Measurements from ENCODE around the gene SMAD6.

SMAD6 gene

DNA sequence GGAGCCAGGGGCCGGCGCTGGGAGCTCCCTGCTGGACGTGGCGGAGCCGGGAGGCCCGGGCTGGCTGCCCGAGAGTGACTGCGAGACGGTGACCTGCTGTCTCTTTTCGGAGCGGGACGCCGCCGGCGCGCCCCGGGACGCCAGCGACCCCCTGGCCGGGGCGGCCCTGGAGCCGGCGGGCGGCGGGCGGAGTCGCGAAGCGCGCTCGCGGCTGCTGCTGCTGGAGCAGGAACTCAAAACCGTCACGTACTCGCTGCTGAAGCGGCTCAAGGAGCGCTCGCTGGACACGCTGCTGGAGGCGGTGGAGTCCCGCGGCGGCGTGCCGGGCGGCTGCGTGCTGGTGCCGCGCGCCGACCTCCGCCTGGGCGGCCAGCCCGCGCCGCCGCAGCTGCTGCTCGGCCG lies 1.5 kb downstream of the SMAD6 start:
- DNase-seq (ENCODE audit: low read depth): no peak

DNA sequence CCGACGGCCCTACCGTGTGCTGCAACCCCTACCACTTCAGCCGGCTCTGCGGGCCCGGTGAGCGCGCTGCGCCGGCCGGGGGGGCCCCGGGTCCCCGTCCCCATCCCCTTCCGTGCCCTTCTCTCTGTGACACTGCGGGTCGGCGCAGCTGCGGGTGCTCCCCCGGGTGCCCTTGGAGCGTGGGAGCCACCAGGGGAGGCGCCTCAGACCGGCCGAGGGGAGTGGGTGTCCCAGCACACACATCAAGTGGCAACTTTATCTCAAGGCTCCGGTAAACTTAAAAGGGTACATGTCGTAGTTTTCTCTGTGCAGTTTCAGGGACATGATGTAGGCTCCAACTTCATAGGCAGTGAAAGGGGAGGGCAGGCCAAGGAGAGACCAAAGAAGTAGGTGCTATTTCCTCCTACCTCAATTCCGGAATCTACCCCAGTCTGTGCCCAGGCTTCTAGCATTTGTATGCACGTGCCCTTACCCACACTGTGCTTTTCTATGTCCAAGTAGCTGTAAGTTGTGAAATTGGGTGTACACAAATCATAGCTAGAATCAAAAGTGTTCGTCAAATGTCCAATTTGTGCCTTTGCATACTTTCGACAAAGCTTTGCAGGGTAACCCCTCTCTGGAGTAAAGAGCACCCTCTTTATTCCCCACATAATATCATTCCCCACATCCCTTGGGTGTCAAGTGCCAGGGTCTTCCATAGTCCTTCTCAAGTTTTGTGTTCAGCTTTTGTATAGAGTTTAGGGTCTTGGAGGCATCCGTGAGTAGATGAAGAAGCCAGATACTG lies 2.2 kb downstream of the SMAD6 start:
- no peak for DNase-seq (ENCODE audit: low read depth)

DNA sequence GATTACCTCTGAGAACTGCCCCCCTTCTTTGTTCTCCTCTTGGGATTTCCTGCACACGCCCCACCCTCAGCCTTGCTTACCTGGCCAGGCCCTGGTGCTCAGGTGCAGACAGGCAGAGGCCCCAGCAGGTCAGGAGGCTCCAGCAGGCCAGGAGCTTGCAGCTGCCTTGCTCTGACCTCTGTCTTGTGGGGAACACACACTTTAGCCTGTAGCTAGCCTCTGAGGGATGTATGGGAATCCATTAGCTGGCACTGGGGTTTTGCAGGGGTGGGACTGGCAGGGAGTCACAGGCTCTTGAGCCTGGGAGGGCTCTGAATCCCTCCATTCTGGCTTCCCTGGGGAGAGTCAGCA lies 2.7 kb downstream of the SMAD6 start:
- DNase-seq (ENCODE audit: low read depth): no peak

DNA sequence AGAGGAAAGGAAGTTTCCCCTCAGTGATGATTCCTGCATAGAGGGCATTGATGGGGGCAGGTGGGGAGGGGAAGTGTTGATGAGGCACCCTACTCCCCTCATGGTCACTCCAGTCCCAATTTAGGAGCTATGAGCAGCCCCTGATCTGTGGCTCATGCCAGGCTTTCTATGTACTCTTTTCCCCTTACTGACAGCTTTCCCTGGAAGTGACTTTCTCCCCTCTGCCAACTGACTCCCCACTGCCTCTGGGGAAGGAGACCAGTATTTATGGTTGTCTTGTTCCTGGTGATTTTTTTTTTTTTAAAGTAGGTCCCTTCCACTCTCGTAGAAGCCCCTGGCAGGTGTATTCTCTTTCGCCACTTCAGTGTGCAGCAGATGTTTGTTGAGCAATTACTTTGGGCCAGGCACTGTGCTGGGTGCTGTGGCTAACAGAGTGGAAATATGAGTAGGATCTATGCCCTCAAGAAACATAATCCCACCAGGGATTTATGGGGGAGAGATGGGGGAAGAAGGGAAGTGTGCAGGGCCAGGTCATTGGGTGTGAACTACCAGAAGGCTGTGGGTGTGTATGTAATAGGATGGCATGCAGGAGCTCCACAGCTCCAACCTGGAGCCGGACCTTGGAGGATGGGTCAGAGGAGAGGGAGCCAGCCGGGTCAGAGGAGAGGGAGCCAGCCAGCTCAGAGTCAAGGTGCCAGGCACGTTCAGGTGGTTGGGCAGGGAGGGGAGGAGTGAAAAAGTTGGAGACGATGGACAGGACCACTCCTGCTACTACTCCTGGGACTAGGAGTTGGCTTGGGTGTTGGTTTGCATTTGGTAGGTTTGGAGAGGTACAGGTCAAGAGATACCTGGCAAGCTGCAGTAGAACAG lies 3.5 kb downstream of the SMAD6 start:
- DNase-seq (ENCODE audit: low read depth): no peak

DNA sequence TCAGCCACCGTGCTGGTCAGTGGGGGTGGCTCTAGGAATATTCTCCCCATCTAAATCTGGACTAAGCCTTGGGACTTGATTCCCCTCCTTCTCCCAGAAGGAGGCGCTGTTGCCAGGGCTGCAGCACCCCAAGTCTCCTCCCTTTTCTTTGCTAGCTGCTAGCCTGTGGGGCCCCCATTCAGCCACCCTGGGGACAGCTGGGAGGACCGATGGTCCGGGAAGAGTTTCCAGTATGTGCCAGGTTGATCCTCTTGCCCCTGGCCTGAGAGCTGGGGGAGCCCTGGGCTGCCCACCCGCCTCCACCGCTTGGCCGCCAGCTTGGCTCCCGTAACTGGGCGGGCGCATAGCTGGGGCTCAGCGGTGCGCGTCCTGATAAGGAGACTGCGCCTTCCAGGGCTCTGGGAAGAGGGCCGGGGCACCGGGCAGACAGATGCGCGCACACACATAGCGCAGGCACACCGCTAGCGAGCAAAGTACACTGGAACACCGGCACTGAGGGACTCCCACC lies 4.2 kb downstream of the SMAD6 start:
- DNase-seq (ENCODE audit: low read depth): no peak

DNA sequence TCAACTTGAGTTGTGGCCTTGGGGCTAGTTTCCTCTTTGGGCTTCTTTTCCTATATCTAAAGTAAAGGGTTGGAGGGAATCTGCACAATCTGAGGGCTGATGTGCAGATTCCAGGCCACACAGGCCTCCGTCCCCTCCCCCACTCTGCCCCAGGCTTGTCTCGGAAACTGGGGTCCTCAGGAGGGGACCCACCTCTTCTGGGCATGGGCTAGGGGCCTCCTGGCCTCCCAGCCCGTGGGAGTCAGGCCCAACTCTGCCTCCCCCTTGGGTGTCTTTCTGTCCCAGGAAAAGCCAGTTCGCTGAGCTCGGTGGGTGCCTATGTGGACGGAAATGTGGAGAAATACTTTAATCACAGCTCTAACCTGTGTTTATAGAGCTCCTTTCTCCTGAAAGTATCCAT lies 4.8 kb downstream of the SMAD6 start:
- no peak for DNase-seq (ENCODE audit: low read depth)

DNA sequence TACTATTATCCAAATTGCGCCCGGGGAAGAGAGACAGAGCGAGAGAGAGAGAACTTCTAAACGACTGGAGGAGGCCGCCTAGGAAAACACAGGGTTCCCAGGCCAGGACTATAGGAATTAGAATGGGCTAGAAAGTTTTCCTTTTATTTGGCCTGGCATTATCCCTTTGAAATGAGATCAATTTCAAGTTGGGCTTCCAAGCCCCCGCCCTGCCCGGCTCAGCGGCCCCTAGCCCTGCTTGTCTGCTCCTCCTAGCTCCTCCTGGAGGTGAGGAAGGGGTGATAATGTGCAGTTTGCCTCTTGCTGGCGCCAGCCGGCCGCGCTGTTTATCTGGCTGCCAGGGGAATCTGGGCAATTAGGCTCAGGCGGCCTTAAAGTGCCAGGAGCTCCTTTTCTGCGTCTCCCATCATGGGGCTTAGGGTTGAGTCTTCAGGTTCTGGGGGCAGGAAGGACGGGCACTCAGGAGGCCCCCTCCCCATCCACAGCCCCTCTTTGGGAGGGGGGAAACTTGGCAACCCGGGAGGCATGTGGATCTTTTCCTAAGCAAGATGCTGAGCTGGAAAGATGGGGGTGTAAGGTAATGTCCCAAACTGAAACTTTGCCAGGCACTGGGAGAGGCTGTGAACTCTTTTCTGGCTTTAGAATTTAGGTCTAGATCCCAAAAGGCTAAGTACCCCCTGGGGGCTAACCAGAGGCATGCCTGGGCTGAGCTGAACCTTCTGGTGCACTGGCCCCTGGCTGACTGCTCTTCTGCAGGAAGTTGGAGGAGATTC lies 5.5 kb downstream of the SMAD6 start:
- DNase-seq (ENCODE audit: low read depth): no peak

DNA sequence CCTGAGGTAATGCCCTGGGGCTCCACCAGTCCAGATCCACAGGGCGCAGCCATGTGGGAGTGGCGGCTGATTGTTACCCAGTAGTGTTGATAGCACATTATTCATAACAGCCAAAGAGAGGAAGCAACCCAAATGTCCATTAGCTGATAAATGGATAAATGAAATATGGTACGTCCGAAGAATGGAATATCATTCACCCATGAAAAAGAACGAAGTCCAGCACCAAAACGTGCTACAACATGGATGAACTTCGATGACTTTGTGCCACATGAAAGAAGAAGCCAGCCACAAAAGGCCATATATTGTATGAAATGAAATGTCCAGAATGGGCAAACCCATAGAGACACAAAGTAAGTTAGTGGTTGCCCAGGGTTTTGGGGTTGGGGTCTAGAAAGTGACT lies 6.4 kb downstream of the SMAD6 start:
- no peak for DNase-seq (ENCODE audit: low read depth)

DNA sequence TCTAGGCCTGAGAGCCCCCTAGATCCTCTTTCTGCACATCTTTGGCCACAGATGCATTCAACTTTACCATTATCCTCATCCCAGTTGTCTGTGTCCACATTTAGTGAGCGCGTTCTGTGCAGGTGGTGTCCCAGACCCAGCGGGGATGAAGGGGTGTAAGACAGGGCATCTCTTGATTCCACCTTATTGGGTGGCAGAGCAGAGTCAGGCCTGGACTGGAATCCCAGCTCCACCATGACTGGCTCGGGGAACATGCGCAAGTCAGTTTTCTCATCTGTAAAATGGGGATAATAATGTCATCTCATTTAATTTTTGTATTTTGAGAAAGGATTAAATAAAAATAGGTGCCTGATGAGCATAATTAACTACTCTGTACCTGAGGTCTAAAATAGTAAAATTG lies 7.8 kb downstream of the SMAD6 start:
- DNase-seq (ENCODE audit: low read depth): no peak

DNA sequence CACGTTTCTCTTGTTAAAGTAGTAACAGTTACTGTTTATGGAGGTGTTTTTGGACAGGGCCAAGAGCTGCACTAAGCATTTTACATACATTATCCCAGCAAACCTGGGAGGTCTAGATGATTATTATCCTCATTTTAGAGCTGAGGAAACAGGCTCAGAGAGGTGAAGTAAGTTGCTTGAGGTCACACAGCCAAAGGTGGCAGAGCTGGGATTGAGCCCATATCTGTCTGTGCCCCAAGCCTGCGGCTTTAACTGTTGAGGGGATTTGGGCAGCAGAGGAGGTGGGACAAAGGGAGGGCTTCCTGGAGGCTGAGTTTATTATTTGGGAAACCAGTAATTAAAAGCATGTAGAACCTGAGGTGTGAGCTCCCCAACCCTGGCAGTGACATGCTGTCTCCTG lies 9.2 kb downstream of the SMAD6 start:
- no peak for DNase-seq (ENCODE audit: low read depth)

DNA sequence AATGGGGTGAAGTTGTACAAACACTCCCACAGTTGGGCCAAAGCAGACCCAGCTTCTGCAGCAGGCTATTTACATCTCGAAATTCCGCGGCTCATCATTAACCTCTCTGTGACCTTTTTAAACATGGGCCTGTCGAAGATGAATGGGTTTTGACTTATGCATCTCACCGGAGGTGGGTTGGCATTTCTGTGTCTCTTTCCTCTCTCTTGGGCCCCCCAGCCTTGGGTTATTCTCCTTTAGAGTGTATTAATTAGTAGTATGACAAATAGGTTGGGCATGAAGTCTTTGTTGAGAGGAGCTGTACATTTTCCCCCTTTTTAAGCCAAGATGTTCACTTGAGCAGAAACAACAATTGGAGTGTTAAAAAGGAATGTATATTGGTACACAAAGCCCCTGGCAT lies 9.8 kb downstream of the SMAD6 start:
- no peak for DNase-seq (ENCODE audit: low read depth)

DNA sequence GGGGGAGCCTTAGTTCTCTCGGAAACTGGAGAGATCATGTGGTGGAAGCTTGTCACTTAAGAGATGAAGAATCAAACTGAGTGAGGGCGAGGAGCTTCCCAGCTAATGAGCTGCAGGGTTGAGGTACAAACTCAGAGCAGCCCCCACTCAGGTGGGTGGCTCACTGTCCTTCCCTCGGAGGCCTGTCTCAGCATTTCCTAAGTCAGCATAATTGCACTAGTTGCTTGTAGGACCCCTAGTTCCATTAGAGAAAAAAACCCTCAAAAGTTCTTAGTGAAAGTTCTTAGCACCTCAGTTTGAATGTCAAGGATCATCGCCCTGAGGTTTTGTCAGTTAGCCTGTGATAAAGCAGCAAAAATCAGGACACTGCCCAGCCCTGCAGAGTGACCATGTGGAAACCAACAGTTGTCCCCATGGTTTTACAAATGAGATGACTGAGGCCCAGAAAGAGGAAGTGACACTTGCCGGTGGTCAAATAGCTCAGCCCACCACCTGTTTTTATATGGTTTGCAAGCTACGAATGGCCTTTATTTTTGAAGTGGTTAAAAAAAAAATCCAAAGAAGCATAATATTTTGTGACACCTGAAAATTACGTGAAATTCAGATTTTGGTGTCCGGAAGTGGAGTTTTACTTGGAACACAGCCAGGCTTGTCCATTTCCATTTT lies 11.9 kb downstream of the SMAD6 start:
- DNase-seq (ENCODE audit: low read depth): no peak

DNA sequence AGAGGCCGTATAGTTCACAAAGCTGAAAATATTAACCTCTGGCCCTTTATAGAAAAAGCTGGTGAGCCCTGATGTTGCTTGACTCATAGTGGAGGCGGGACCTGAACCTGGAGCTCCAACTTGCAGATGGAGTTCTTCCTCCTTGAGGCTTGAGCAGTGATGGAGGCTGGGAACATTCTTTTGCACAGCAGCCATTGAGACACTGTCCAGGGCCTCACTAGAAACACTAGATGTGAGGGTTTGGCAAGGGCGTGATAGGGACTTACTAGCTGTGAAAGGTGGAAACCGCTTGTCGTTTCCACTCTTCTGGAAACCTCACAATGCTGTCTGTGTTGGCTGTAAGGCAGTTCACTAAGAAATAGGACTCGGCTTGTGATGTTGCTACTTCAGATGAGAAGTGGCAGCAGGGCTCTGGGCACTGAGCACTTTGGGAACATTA lies 12.5 kb downstream of the SMAD6 start:
- no peak for DNase-seq (ENCODE audit: low read depth)

DNA sequence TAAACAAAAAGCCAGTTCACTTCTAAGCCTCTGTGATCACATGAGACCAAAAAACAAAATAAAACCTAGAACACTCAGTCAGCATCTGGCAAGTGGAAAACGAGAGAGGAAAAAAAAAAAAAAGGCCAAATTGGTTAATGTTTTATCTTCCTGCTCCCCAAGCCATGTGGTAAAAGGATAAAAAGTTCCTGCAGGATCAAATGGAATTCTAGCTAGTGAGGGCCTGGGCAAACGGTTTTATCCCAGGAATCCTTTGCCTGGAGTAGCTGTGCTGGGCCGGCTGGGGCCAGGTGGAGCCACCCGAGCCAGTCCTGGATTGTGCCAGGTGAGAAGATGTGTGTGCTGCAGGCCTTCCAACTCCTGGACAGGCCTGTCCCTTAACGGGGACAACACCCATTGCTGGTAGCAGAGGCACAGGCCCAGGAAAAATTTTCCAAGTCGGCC lies 13.2 kb downstream of the SMAD6 start:
- DNase-seq (ENCODE audit: low read depth): no peak

DNA sequence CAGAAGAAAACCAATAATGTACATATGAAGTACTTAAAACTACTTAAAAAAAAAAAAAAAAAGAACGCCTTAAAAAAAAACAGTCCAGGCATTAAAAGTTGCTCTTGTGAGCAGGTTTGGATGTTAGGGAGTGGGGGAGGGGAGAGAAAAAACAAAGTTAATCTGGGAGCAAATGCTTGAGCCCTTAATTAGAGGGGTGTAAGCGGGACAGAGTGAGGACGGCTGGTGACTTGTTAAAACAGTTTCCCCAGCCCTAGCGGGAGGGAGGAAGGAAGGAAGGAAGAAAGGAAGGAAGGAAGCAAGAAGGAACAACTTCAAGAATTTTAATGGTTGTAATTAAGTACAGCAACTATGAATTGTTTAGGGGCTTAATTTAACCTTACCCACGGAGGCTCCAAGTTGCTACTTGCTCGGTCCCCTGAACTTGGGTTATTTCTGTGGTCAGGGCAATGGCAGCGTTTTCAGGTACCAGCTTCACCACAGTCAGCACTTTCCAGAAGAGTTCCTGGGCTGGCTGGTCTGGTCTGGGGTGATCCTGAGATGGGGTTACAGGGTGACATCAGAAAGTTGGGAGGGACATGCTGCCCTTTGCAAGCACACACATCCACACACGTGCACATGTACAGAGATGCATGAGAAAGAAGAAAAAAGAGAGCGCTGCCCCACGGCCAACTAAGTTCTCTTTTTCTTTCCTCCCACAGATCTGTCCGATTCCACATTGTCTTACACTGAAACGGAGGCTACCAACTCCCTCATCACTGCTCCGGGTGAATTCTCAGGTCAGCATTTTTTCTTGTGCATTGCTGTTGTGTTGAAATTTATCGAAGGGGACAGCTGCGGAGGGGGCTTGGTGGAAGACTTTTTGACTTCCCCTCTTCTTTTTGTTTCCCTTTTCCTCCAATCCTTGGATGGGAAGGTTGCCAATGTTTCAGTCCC lies 14.0 kb downstream of the SMAD6 start:
- DNase-seq (ENCODE audit: low read depth): no peak

DNA sequence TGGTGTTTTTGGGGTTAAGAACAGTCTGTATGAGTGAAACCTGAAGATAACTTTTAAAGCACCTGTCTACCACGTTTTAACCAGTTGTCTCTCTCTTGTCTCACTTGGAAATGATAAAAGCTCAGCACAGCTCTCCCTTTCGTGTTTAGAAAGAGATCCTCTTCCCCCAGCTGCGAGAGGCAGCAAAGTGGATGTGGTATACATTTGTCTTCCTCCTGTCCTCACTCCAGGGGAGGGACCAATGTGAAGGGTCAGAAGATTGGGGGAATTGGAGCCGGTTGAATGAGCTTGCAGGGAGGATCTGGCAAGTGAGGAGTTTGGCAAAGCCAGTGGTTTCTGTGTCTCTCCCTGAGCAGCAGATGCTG lies 14.6 kb downstream of the SMAD6 start:
- DNase-seq (ENCODE audit: low read depth): no peak

DNA sequence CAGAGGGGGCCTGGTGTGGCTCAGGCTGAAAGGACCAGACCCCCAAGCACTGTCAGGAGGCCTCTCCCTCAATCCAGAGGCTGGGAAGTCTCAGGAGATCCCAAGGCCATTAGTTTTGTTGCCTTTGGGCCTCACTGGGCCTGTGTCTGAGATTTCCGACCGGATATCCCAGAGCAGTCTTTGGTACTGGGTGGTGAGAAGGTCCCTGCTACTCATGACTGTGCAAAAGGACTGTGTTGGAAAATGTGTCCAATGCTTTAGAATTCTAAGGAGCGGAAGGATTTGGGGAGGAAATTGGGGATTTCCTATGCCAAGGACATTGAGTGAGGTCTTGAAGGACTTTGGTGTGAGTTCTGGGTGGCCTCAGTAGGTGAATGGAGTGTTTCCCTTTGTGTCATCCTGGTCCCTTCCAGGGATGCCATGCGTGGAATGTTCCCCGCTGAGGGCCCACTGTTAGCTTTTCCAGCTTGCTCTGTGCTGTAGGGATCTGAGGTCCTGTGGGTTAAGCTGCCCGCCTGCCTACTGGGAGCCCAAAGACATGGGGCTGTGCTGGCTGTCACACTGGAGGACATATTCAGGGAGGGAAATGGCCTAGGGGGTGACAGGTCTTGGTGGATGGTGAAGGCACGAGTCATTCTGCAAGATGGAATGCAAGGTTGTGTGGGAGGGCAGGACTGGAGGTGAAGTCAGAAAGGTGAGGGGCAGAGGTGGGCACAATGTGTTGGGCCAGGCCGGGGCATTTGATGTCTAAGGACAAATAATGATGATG lies 16.4 kb downstream of the SMAD6 start:
- no peak for DNase-seq (ENCODE audit: low read depth)

DNA sequence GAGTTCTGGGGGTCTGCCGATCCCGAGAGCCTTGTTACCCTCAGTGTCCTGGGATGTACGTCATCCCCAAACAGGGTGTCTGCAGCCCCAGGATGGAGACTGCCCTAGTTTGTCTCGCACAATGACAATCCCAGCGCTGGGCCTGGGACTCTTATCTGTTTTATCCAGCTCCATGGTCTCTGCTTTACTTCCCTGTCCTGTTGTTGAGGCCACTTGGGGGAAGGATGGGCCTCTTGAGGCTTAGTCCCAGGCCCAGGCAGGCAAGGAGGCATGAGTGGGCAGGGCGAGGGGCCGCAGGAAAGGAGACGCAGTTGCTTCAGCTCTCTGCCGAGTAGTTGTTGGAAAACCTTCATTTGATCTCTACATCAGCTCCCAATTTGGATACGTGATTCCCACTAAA lies 17.4 kb downstream of the SMAD6 start:
- DNase-seq (ENCODE audit: low read depth): no peak

DNA sequence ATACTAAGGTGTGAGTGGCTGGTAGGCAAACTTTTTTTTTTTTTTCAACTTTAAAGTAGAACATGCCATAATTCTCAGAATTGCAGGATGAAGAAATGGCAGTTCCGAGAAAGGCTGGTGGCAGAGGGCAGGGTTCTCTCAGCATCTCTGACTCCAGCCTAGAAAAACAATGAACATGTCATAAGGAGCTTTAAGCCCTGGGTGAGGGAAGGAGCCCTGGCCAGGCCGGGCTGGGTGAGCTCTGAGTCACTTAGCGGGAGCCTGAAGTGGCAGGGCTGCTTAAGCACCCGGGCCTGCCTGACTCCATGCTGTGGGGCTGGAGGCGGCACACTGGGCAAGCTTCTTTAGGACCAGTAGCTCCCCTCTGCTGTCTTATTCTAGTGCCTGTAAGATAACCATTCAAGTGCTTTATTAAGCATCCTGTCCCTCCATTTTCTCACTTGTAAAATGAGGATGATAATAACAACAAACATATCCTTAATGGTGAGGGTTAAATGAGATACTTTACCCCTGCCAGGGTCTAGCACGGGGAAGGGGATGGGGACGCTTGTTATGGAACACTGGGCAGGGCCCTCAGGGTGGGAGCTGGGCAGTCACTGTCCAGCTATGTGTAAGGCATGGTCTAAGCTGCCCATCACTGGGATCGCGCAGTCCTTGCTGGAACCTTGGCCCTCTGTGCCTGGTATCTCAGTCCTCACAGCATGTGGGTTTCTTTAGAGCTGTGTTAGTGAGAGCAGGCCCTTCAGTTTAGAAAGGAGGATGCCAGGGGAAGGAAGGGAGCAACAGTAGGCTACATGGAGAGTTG lies 18.4 kb downstream of the SMAD6 start:
- DNase-seq (ENCODE audit: low read depth): no peak
